ENCODE data around the gene GDPD3. TPM values are rescaled to one million over a fixed set of nuclear protein-coding genes. Genes with fewer than 3 reads are reported as not detected.

GDPD3 gene
- total RNA-seq, 1 donor from 2014 or later = 0.50 TPM

- Histone ChIP-seq H3K4me3 (ENCODE audit: low read depth, low read length) (no peak overlapping the region), H3K36me3 (ENCODE audit: control insufficient read depth, insufficient read depth, low read length) (no peaks in the 10 kb centered on the region), H3K27me3 (ENCODE audit: control insufficient read depth, insufficient read depth, low read length) (no peaks in the 10 kb centered on the region)
- DNase-seq (ENCODE audit: low read depth) = no peak
- TF ChIP-seq CTCF (IDR thresholded peaks at IDR 0.05; ENCODE audit: insufficient read depth, low read length, poor library complexity, severe bottlenecking) = peak; percentile 83
Measured at GRCh38 chr16:30054959-30055553, 58.3 kb downstream of the GDPD3 start.

Other genes with a start within 250 kb of the GDPD3 start
- 26.2 and 30.4 TPM in 2 replicates for gene SEZ6L2, start 214.0 kb downstream of the GDPD3 start, total RNA-seq
- 10.2 and 12.5 TPM in 2 replicates for gene ASPHD1, start 213.0 kb downstream of the GDPD3 start, total RNA-seq
- gene KCTD13, start 187.3 kb downstream of the GDPD3 start, total RNA-seq = 24.7 and 38.2 TPM in 2 replicates
- 173 and 175 TPM in 2 replicates for gene TMEM219, start 151.5 kb downstream of the GDPD3 start, total RNA-seq
- gene TAOK2, start 139.7 kb downstream of the GDPD3 start, total RNA-seq = 40.1 and 41.7 TPM in 2 replicates
- gene HIRIP3, start 117.9 kb downstream of the GDPD3 start, total RNA-seq = 13.2 and 20.3 TPM in 2 replicates
- gene INO80E, start 117.3 kb downstream of the GDPD3 start, total RNA-seq = 43.8 and 114 TPM in 2 replicates
- gene DOC2A, start 102.5 kb downstream of the GDPD3 start, total RNA-seq = 0.33 TPM in 1 of 2 replicates, not detected in the other
- gene C16orf92, start 90.3 kb downstream of the GDPD3 start, total RNA-seq = not detected in 2 replicates
- gene TLCD3B, start 82.3 kb downstream of the GDPD3 start, total RNA-seq = not detected in 2 replicates
- gene ALDOA, start 47.8 kb downstream of the GDPD3 start, total RNA-seq = 826 and 1,130 TPM in 2 replicates
- 126 and 139 TPM in 2 replicates for gene PPP4C, start 37.5 kb downstream of the GDPD3 start, total RNA-seq
- 0.55 and 0.58 TPM in 2 replicates for gene TBX6, start 21.6 kb downstream of the GDPD3 start, total RNA-seq
- gene YPEL3, start 17.3 kb downstream of the GDPD3 start, total RNA-seq = 25.5 and 32.3 TPM in 2 replicates
- gene MAPK3, start 9.7 kb upstream of the GDPD3 start, total RNA-seq = 35.9 and 40.8 TPM in 2 replicates
- gene CORO1A, start 70.1 kb upstream of the GDPD3 start, total RNA-seq = 9.7 and 10.8 TPM in 2 replicates
- 312 and 512 TPM in 2 replicates for gene BOLA2B, start 80.1 kb upstream of the GDPD3 start, total RNA-seq
- gene SLX1A, start 80.3 kb upstream of the GDPD3 start, total RNA-seq = 35.0 and 45.4 TPM in 2 replicates
- 2.2 and 6.3 TPM in 2 replicates for gene SULT1A3, start 85.7 kb upstream of the GDPD3 start, total RNA-seq
- 0.46 and 0.55 TPM in 2 replicates for gene NPIPB13, start 134.9 kb upstream of the GDPD3 start, total RNA-seq
- 82.1 and 107 TPM in 2 replicates for gene CD2BP2, start 241.8 kb upstream of the GDPD3 start, total RNA-seq

Data from kidney epithelial cell (primary cell).